NCI-H2081 treated with DMSO at 0.1 percent for 48 hours (cell line): ENCODE results near the gene NT5DC4.

Experiments used
- DNase-seq: peaks from one replicate; lab custom pipeline; 2025; lab: John Stamatoyannopoulos, UW

NT5DC4 gene

GRCh38 chr2:112787294-112787693 lies 66.5 kb downstream of the NT5DC4 start:
- DNase-seq, result no peak

- DNase-seq, result no peak
Observed at GRCh38 chr2:112787729-112788393, 67.0 kb downstream of the NT5DC4 start.

- no peak for DNase-seq
Observed at GRCh38 chr2:112788653-112789052, 67.8 kb downstream of the NT5DC4 start.
